Forelimb muscle (tissue), 1 donor: Measurements from ENCODE around the gene KLK7. TPM values are rescaled to one million over a fixed set of nuclear protein-coding genes. Genes with fewer than 3 reads are reported as not detected.
"Not testable (repeated sequence)": the region's sequence is repeated elsewhere in the genome, so short reads cannot be mapped to it uniquely, and the experiment has no call there.

Experiments
- DNase-seq: peaks from one replicate; pipeline ENCODE4 v3.0.0-alpha.2; 2013; ENCODE audit warnings: low read depth
- polyA plus RNA-seq: library from polyadenylated mRNA; unstranded; fragments of 120-200 nt; gene quantifications from one replicate; pipeline ENCODE4 v1.2.1, GENCODE V29; 2013; ENCODE audit not compliant: insufficient read length

Gene KLK7
- polyA plus RNA-seq, 1 donor: not detected

DNA sequence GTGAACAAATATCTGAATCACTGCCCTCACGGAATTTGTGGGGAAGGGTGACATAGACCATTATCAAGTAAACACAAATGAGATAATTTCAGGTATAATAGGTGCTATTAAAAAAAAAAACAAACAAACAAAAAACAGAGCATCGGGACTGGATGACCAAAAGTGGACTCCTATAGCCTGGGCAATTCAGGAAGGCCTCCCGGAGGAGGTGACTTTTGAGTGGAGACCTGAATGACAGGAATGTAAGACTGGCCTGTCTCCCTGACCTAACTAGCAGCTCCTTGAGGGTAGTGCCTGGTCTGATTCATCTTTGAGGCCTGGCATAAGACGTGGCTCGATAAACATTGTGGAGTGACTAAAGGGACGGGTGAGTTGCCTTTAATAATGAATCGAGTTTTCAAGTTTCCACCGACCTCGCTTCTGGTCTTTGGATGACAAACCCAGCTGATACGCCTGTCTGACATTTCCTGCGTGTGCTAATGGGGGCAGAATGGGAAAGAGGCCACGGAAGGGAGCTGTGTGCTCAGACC, 29.0 kb upstream of the KLK7 start:
- DNase-seq: no peak

DNA sequence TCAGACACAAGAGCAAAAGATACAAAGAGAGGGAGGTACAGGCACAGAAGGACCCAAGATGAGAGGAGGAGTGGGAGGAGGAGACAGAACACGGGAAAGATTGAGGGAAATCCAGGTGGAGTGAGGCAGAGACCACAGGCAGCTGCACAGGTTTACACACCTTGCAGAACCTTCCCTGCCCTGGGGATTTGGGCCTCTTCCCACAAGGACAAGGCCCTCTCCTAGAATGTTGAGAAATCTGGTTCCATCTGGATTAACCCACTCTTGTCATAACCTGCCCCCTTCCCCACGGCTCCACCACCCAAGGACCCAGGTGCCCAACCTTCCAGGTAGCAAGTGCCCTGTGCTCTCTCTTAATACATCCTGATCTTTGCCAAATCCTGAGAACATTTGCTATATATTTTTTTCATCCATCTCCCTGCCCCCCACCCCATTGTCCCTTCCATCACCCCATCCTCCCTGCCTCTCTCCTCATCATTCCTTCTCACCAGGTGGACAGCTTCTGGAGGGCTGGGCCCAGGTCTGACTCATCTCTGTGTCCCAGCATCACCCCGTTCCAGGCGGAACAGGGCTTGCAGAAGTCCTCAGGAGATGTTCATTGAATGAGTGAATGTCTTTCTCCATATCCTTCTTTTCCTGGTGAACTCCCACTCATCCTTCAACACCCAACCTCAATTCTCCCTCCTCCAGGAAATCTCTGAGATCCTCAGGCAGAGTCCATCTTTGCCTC, 26.5 kb upstream of the KLK7 start:
- no peak for DNase-seq

DNA sequence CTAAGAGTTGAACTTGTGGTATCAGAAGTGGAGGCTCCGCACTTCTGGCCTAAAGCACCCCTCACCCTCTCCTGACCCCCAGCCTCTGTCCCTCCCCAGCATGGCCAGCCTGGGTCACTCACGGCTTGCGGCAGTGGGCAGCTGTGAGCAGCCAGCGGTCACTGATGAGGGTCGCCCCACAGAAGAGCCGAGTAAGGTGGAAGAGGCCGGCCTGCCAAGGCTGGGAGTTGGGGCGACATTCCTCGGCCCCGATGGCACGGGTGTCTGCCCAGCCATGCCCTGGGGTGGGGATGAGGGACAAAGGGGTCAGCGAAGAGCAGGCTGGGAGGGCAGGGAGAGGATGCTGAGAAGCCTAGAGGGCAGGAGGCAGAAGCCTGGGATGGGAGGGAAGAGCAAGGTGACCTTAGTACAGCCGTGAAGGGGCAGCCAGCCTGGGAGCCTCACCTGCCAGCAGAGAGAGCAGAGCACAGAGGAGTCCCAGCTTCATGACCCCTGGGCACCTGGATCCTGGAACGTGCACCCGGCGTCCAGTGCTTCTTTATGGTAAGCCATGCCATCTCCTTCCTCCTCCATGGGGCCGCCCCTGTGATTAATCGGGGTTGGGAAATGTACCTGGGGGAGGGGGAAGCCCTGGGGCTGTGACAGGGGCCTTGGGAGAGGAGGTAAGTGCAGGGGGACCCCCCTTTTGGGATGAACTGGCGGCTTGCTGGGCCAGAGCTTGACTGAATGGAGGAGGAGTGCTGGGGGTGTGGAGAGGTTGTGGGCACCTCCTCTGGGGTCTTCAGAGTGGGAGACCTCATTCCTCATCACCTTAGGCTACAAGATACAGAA, 25.6 kb upstream of the KLK7 start:
- no peak for DNase-seq

DNA sequence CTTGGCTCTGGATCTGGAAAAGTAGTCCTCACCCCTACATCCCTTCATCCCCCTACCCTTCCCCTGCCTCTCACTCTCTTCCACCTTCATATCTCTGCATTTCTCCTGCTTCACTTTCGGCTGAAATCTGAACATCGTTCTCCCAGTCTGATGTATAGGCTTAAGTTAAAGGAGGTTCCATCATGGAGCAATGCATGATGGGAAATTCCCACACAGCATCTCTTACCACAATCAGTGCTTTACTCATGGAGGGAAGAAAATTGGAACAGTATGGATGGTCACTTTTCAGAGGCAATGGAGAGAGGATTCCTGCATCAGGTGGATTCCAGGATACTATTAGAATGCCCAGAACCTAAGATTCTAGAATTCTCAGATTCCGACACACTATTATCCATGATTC, 23.8 kb upstream of the KLK7 start:
- DNase-seq: no peak

DNA sequence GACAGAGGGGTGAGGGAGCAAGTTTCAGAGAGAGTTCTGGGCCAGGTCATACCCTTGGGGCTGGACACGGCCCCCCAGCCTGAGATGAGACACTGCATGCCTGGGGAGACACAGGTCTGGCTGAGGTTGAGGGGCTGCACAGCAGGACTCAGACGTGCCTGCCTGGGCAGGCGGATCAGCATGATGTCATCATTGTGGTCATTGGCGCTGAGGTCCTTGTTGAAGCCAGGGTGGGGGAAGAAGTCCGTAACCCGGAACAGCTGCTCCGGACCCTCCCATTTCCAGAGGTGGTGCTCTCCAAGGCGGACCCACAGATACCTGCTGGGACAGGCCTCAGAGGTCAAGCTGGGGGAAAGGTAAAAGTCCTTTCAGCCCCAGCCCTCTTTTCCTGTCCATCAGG, 22.7 kb upstream of the KLK7 start:
- no peak for DNase-seq

DNA sequence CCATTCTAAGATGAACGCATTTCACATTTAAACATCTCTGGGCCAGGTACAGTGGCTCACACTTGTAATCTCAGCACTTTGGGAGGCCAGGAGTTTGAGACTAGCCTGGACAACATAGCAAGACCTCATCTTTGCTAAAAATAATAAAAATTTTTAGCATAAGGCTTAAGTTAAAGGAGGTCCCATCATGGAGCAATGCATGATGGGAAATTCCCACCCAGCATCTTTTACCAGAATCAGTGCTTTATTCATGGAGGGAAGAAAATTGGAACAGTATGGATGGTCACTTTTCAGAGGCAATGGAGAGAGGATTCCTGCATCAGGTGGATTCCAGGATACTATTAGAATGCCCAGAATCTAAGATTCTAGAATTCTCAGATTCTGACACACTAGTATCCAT, 21.5 kb upstream of the KLK7 start:
- DNase-seq: no peak

DNA sequence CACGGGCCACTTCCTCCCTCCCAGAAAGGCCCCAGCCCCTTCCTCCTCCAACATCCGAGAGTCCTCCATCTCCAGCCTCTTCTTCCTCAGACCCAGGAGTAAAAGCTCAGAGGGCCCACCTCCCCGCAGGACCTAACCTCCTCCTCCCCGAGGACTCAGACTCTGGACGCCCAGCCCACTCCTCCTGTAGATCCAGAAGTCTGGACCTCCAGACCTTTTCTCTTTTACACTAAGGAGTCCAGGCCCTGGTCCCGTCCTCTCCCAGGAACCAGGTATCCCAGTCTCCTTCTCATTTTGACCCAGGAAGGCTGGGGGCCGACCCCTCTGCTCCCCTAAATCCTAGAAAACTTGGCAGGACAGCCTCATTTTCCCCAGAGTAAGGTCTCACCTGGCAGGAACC, 19.6 kb upstream of the KLK7 start:
- DNase-seq: no peak

DNA sequence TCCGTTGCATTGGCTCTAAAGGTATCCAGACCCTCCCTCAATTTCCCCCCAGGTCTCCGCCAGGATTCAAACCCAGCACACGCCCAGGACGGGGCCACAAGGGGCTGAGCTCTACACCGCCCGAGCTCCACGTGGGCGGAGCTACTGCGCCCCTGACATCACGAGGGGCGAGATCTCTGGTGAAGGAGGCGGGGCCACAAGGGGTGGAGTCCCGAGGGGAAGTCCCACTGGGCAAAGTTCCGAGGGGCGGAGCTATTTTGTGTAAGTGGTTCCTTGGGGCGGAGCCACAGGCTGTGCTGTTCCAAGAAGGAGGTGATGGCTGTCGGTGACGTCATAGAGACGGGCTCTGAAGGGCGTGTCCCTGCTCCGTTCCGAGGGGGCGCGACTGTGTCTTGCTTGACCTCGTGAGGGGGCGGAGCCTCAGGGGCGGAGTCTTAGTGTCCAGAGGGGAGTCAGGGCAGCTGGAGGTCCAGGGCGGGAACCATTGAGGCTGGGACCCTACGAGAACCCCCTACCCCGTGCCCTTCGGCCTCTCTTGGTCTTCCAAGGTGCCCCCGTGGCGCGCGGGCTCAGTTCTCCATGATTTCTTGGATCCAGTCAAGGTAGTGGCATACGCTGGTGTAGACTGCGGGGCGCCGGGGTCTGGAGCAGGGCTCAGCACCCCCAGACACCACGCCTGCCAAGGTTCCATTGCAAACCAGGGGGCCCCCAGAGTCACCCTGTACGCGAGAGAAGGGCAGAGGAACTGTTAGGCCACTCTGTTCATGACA, 19.0 kb upstream of the KLK7 start:
- DNase-seq: no peak

DNA sequence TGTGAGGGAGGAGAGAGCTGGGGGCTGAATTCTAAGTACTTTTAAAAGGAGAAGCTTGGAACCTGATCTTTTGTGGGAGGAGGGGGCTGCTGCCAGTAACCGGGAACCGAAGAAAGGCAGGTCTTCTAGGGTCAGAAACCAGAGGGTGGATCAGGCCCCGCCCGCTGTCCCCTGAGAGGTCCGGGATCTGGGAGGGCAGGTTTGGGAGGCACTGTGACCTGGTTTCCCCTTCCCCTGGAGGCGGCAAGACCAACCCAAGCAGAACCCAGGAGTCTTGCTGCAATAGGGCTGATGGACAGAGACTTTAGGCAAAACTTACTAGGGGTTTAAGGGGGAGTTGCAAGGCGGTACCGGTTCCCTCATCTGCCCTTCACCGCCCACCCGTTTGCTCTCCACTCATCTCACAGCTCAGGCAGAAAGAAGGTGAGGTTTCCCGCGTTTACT, 18.4 kb upstream of the KLK7 start:
- DNase-seq: no peak

DNA sequence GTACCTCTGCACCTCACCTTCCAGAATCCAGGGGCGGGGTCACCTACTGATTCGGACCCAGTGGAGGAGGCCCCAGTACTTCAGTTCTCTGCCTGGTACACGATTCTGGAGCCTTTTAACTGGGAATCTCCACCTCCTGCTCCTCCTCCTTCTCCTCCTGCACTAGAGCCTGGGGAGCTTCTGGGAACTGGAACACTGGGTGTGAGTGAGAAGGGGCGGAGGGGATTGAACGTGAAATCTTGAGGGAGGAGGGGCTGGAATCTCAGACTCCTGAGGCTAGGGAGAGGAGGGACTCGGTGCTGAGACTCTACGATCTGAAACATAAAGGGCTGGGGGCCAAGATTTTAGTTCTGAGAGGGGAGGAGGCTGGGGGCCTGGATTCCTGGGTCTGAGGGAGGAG, 17.8 kb upstream of the KLK7 start, which contains the start of gene KLK8:
TSS of gene KLK8 (minus strand) at position 90 of the 400 bp plus-strand sequence. CDS start 437 bp downstream, outside the sequence.
- no peak for DNase-seq

DNA sequence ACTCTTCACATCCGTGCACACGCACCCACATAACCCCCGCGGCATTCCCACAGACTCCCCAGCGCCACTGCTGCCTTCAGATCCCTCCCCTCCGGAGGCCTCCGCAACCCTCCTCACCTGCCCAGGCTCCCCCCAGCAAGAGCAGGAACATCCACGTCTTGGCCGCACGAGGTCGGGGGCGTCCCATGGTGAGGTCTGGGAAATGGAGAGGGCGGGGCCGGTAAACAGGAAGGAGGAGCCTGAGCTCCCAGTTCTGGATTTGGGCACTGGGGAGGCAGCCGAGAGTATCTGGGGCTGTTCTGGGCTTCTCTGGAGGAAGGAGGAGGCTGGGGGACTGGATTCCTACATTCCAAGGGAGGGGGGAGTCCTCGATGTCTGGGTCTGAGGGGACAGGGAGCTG, 17.3 kb upstream of the KLK7 start:
- no peak for DNase-seq

DNA sequence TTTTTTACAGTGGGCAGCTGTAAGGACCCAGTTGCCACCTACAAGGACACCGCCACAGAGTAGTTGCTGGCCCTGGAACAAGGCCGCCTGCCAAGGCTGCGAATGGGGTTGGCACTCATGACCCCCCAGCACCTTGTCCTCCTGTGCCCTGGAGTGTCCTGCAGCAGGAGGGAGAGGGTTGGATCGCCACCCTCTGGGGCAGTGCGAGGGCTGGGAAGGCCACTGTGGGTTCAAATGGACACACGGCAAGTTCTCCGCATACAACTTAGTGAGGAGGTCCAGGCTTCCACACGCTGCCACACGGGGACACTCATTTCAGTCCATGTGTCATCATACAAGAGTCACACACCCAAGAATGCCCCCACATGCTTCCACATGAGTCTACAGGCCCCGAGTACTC, 16.7 kb upstream of the KLK7 start:
- DNase-seq: no peak

DNA sequence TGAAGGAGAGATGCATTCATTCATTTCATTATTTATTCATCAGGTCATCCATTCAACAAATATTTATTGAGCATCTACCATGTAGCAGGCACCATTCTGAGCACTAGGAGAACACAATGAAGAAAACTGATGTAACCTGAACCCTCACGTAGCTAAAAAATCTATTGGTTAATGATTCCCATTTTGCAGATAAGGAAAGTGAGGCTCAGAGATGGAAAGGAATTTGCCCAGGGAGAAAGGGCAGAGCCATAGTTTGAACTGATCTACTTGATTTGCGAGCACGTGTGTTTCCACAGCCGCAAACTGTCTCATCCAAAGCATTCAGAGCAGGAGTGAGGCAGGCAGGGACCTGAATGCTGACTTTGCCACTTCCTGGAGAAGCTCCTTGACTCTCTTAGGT, 15.0 kb upstream of the KLK7 start:
- no peak for DNase-seq

DNA sequence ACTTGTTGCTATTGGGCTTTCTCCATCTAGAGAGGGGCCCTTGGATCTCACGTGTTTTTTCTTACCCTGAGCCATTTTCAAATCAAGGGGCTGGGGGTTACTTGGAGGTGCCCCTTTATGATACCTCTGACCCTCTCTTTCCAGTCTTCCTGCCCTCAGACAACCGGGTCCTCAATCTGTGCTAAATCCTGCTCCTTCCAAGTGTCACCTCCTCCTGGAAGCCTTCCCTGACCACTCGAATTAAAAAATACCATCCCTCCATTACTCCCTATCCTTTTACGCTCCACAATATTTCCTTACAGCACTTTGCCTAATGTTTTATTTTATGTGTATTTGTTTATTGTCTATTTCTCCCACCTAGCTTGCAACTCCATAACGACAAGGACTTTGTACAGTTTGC, 14.3 kb upstream of the KLK7 start:
- DNase-seq: no peak

DNA sequence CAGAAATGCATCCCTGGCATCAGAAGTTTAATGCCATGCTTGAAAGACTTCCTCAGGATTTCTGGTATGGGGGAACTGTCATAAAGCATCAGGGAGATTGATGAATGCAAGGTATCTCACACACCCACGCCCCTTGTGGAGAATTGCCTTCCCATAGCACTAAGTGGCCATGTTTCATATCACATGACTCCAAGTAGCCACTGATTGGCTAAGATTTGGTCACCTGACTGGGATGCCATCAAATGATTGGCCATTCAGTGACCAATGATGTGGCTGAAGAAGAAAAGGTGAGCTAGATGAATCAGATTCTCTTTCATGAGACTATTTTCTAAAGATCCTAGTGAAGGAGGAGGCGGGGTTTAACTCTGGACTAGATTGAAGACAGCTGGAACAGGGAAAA, 10.4 kb upstream of the KLK7 start:
- DNase-seq: no peak

DNA sequence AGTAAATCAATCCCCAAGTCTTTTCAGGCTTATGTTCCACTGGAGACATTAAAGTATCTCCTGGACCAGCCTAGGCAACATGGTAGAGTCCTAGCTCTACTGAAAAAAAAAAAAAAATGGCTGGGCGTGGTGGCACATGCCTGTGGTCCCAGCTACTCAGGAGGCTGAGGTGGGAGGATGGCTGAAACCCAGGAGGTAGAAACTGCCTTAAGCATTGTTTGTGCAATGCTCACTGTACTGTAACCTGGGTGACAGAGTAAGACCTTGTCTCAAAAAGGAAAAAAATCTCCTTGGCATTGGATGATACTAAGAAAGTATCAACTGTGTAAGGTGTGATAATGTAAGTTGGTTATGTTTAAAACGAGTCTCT, 8.9 kb upstream of the KLK7 start:
- no peak for DNase-seq

DNA sequence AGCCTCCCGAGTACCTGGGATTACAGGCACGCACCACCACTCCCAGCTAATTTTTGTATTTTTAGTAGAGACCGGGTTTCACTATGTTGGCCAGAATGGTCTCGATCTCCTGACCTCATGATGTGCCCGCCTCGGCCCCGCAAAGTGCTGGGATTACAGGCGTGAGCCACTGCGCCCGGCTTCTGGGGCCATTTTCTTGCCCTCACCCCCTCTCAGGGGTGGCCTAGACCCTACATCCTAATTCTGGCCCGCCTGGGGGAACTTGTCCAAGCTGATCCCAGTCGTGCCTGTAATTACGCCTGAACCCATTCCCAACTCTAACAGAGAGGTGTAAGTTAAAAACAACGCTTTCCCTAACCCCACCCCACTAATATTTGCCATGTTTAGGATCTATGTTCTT, 699 bp upstream of the KLK7 start:
- not testable (repeated sequence) for DNase-seq

DNA sequence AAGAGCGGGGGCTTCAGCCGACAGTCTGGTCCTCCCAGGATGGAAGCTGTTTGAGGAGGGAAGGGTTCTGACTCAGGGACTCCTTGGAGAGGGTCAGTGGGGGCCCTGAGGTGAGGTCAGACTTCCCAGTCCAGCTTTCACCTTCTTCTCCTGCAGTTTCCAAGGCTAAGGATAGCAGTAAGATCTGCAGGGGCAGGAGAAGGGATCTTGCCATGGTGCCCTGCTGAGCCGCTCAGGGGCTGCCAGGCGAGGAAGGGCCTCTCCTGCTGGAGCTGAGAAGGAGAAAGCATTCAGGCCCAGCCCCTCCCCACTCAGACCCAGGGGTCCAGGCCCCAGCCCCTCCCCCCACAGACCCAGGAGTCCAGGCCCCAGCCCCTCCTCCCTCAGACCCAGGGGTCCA, 1.5 kb downstream of the KLK7 start:
- DNase-seq: no peak

DNA sequence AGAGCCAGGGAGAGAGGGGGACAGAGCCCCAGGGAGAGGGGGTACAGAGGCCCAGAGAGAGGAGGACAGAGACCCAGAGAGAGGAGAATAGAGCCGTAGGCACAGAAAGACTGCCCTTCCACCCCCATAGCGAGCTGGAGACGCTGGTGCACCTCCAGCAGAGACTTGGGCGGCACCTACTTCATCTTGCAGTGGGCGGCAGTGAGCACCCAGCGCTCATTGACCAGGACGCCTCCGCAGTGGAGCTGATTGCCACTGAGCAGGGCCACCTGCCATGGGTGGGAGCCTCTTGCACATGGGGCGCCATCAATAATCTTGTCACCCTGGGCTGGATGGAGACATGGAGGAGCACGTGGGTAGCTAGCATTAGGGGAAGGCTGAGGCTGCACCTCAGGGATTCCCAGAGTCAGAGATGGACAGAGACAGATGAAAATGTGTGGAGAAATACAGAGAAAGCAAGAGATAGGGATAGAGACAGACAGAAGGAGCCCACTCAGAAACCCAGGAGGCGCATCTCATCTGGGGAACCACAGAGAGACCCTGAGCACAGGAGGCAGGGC, 2.0 kb downstream of the KLK7 start:
- no peak for DNase-seq

DNA sequence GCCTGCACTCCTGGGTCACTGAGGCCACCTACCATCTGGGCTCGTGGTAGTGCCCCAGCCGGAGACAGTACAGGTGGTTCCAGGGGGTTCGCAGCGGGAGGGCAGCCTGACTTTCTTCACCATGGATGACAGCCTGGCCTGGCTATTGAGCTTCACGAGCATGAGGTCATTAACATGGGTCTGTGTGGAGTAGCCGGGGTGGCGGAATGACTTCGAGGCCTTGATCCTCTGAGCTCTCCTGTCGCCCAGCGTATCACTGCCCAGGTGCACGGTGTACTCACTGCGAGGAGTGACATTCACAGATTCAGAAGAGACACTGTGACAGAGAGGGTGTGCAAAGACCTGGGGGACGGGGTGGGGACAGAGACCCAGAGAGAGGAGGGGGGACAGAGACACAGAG, 3.5 kb downstream of the KLK7 start:
- no peak for DNase-seq

DNA sequence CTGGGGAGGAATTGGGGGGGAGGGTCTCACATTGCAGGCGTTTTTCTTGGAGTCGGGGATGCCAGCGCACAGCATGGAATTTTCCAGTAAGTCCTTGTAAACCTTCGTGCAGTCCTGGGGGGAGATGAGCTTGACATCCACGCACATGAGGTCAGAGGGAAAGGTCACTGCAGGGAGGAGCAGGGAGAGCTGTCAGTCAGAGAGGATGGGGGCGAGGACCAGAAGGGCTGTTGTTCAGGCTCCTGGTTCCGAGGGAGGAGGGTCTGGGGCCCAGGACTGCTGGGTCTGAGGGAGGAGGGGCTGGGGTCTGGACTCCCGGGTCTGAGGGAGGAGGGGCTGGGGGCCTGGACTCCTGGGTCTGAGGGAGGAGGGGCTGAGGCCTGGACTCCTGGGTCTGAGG, 4.0 kb downstream of the KLK7 start:
- no peak for DNase-seq
